IPS-NIHi7 (cell line): Measurements from ENCODE around the gene SCN5A.

Experiments used
- DNase-seq: peaks from one replicate; pipeline ENCODE4 v3.0.0; 2012; ENCODE audit warnings: mixed read lengths; ENCODE audit errors: extremely low spot score

Gene SCN5A

DNA sequence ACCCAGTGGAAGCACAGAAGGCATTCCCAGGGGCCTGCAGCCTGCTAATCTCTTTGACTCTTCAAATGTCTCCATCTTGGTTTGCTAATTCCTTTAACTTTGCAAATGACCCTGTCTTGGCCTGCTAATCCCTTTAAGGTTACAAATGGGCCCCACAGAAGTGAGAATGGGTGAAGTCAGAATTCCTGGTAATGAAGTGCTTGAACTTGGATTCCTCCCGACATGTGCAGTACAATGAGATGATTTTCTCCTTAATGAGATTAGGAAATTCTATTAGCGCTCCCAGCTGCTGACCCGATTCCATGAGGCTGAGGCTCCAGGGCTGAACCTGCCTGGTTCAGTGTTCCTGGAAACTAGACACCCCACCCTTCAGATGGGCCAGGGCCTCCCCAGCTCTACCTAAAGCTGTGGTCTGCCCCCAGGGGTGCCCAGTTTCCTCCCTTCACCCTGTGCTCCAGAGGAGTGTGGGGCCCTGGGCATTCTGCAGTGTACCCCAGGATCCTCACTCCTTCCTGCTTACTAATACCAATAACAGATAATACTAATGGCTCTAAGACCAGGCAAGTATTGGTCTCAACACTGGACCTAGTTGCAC lies 47.4 kb downstream of the SCN5A start:
- no peak for DNase-seq

DNA sequence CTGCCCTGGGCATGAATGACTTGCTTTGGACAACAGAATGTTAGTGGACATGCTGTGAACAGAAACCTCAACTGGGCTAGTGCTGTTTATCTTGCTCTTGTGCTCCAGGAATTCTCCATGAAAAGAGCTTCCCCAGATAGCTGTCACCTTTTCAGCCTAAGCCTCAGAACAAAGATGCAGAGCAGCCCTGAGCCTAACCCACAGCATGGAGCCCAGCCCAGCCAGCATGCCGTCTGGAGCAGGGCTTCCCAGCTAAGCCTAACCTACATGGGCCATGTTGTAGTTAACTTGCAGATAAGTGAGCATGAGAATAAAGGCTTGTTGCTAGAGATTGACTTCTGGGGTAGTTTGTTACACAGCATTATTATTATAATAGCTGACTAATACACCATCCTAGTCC lies 48.9 kb downstream of the SCN5A start:
- no peak for DNase-seq

DNA sequence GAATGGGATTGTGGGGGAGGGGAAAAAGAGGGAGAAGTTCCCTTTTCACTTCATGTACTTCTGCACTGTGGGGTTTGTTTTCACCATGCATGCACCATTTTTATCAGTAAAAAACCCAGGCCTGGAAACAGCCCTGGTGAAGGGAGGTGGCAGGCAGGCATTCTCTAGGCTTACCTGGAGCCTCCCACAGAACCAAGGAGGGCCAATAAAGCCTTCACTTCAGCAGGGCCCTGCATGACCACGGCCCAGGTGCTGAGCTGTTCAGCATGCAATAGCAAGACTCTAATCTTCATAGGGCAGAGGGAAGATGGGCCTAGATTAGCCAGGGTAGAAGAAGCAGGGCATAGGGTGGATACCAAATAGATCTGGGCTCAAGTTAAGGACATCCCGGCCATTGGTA lies 49.6 kb downstream of the SCN5A start:
- no peak for DNase-seq

DNA sequence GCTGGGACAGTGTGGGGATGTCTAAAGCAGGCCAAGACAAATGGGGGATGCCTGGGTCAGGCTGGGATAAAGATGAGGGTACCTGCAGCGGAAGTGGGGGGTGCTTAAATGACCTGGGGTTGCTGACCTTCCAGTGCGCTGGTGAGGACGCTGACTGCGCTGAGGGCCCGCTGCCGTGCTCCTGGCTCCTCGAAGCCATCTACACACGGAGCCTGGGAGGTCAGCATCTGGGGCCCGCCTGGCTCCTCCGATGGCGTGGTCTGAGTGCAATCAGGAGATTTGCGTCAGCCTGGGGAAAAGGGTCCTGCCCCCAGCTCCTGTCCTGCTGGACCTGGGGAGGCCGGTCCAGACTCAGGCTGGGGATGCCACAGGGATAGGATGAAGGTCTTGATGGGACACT lies 50.7 kb downstream of the SCN5A start:
- no peak for DNase-seq

DNA sequence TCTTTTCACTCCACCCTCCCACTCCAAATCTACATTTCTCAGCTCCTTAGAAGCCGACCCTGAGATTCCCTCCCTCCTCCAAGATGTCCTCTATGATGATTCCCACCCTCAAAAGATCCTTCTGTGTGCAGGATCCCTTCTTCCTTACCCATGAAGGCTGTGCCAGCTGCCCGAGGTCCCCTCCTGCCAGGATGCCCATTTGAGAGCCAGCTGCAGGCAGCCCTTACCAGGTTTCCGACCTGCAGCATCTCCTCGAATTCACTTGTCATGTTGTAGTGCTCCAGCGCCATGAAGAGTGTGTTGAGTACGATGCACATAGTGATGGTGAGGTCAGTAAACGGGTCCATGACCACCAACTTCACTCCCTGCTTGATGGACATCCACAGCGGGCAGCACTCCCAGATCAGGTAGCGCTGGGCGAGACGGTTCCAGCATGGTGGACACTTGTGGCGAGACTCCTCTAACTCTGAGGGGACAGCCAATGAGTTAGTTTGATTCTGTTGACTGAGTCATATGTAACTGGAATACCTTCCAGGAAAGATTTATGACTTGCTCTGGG lies 51.9 kb downstream of the SCN5A start:
- no peak for DNase-seq

DNA sequence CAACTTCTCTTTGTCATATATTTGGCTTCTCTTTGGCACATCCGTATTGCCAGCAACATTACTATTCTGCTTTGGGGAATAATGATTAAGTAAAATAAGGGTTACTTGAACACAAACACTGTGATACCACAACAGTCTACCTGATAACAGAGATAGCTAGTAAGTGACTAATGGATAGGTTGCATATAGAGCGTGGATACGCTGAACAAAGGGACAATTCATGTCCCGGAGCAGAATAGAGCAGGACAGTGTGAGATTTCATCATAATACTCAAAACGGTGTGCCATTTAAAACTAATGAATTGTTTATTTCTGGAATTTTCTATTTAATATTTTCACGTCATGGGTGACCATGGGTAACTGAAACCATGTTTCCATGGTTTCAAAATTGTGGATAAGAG lies 54.1 kb downstream of the SCN5A start:
- no peak for DNase-seq

DNA sequence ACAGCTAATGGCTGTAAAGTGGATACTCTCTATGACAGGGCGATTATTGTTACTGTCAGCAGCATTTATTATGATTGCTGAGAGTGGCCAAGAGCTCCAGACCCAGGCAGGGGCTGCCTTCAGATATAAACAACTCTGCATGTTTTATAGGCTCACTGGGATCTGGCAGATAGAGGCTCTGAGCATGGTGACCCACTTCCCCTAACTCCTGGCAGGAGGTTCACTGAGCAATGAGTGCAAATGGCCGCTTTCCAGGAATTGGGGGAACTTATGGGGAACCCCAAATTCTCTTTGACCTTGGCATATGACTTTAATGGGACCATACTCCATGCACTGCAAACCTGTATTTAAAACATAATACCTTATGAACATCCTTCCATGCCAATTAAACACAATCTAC lies 59.0 kb downstream of the SCN5A start:
- DNase-seq = no peak

DNA sequence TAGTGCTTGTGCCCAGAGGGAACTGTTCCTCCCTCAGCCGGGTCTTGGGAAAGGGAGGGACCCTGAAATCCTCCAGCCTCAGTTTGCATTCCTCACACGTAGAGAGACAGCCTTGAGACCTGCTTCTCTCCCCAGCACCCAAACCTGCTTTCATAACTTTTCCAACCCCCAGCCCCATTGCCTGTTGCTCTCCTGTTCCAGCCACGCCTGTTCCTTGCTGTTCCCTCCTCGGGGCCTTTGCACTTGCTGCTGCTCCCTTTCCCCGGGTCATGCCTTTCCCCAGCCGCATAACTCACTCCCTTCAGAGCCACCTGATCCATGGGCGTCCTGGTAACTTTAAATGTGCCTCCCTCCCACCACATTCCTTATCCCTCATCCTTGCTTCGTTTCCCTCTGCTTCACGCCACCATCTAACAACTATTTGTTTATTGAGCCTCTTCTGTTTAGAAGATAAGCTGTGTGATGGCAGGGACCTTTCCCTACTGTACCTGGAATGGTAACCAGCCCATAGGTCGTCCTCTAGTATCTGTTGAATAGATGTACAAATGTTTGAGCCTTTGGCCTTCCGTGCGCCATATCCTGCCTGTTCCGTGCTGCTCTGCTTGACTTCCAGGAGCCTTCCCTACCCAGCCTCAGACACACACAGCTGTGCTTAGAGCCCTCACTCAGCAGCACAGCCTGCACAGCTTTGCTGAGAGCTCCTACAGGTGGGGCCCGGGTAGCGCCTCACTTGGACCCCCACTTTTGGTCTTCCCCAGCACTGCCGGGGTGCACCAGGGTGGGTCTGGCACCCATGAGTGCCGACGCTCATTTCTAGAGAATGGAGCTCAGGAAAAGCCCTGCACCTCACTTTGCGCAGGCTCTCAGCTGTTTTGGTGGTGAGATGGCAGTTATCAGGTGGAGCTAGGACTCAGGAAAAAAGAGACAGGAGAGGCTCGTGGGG lies 60.2 kb downstream of the SCN5A start:
- DNase-seq = no peak

DNA sequence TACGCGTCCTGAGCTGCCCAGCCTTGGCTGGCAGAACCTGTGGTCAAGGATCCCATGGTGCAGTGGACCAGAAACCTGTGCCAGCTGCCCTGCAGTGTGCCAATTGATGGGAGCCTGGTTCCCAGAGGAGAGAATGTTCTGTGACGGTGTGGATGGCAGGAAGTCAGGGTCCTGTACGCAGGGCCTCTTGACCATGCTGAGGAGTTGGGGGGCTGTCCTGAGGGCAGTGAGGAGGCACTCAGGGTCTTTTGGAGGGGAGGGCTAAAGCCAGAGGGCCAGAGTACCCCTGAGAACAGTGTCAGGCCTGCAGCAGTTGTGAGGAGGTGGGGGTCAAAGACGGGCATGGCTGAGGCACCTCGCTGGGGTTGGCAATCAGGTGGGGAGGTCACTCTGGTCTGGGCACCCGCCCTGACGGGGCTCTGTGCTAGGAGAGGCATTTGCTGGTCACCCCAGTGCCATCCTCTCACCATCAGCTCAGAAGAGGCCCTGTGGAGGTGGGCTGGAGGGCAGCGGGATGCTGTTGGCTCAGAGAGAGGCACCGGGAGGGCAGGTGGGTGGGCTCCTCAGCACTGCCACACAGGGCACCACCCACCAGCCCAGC lies 61.0 kb downstream of the SCN5A start:
- DNase-seq = no peak

DNA sequence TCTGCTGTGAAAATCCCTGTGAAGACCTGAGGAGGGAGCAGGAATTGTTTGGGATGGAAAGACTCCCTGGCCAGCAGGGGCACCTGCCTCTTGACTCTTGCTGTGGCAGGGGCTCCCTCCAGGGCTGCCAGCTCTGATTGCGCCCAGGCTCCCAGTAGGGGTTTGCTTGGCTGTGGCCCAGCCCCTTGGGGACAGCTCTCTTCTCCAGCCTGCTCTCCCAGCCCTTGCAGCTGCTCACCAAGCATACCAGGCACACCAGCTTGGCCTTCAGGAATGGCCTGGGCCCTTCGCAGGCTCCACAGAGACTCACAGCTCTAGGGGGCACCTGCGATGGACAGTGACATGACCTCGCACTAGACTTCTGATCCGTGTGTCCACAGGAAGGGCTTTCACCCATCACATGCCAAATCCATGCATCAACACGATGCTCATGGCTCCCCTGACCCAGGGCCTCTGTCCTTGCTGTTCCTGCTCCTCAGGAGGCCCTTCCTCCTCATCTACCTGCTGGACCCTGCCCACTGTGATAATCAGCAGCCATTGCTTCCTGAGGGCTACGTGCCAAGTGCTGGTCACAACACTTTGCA lies 61.8 kb downstream of the SCN5A start:
- DNase-seq = no peak

DNA sequence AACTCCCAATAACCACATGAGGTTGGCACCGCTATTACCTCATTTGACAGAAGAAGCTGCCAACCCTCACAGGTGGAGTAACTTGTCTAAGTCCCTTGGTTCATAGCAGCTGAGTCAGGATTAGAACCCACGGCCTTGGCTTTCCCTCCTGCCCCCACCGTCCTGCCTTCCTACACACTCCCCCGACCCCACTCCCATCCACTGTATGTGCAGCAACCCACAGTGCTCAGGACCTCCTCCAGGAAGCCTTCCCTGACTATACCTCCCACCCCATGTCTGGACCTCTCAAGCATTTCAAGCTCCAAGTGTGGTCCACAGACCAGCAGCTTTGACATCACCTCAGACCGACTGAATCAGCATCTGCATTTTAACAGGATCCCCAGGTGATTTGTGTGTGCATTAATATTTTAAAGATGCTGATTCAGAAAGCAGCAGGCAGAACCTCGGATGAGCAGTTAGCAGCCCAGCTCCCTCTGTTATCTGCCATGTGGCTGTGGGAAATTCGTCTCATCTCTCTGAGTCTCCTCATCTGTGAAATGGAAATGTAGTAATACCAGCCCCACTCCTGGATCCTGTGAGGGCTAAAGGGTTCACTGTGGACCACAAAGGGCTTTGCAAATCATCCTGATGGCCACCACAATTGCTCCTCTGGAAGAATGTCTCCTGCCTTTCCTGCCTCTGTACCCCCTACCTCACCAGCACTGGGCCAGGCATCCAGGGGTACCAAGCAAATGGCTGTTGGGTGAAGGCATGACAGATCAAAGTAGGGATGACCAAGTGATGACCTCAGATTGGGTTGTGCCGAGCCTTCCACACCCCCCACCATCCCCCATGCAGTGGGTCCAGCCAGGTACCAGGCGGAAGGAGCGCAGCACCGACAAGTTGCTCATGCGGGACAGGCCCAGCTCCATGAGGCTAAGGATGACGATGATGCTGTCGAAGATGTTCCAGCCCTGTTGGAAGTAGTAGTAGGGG lies 62.7 kb downstream of the SCN5A start:
- DNase-seq = no peak

DNA sequence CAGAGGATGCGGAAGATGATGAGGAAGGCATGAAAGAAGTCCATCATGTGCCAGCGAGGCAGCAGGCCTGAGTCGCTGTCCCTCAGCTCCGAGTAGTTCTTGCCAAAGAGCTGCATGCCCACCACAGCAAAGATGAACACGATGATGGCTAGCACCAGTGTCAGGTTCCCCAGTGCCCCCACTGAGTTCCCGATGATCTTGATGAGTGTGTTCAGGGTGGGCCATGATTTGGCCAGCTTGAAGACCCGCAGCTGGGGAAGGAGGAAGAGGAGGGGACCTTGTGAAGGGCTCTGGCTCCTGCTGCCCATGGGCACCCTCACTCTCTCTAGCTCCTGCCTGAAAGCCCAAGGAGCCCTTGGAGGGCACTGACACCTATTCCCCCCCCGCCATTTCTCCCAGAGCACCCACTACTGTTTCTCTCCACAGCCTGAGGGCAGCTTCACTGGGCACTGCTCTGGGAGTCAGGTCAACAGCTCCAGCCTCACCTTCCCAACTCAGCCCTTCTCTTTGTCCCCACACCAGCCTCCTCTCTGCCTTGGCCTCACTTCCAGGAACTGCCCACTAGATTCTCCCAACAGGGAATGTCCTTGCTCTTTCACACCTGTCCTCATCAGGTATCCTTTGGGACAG lies 63.6 kb downstream of the SCN5A start:
- no peak for DNase-seq

DNA sequence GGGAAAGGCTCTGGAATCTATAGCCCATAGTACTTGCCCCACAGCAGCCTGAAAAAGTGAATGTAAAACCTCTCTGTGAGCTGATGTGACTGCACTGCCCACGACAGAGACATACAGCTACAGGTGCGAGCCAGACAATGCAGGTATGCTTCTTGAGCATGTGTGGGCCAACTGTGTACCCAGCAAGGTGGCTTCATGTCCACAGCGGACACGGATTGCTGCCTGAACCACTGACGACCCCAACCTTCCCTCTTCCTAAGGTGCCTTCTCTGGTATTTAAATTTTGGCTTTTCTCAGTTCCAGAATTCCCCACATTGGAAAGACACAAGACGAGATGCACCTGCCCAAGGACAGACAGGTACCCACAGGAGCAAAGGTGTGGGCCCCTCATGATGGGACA lies 65.8 kb downstream of the SCN5A start:
- DNase-seq = no peak

DNA sequence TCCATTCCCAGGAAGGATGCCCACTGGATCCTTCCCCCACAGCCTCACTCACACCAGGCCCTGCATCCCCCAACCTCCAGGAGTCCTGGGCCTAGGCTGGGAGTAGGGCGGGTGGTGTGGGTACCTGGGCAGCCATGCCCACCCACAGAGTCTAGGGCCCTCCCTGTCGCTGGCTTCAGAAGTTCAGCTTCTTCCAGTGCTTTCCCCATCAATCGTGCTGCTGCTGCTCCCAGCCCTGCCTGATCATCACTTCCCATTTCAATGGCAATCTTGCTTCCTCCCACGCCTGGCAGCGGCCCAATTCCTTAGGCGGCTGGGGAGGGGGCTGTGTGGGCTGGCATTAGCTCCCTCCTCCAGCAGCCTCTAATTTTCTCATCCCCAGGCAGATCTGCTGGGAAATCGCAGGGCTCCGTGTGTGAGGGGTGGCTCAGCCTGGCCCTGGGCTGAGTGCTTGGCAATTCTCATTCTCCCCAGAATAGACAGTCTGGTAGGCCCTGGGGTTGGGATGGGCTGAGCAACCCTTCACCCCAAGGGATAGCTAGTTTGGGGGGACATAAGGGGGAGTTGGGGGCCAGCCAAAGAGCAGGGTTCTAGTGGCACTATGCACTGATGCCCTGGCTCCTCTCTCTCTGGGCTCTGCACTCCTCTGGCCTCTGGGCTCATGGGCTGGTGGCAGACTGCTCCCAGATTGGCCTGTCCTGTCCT lies 66.4 kb downstream of the SCN5A start:
- no peak for DNase-seq

DNA sequence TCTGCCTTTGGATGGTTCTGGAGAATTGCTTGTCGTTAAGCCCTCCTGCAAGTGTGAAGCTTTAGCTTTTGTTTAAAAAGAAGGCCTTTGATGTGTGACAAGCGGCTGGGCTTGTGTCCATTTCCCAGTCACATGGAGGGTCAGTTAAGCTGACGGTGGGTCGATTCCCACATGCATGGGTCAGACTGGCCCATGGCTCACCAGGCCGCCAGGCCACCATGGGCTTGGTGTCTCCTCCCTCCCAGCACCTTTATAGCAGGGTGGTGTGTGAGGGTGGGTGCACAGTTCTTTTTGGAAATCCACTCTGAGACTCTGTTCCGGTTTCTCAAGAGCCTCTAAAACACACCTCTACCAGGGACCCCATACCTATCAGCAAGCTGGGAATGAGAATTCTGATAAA lies 67.2 kb downstream of the SCN5A start:
- no peak for DNase-seq

DNA sequence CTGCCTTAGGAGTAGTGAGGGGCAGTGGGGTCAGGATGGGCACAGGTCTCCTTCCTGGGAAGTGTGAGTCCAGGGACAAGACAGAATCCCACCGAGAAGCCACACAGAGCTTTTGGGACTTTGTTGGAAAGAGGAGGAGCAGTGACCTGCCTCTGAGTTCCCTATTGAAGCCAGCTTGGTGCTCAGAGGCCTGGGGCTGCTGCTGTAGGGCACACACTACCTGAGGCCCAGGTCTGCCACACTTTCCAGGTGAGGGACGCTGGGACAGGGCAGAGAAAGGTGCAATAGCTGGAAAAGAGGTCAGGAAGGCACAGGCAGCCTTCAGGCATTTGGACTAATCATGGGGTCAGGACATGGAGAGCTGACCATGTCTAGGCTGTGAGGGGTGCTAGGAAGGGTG lies 67.7 kb downstream of the SCN5A start:
- no peak for DNase-seq

DNA sequence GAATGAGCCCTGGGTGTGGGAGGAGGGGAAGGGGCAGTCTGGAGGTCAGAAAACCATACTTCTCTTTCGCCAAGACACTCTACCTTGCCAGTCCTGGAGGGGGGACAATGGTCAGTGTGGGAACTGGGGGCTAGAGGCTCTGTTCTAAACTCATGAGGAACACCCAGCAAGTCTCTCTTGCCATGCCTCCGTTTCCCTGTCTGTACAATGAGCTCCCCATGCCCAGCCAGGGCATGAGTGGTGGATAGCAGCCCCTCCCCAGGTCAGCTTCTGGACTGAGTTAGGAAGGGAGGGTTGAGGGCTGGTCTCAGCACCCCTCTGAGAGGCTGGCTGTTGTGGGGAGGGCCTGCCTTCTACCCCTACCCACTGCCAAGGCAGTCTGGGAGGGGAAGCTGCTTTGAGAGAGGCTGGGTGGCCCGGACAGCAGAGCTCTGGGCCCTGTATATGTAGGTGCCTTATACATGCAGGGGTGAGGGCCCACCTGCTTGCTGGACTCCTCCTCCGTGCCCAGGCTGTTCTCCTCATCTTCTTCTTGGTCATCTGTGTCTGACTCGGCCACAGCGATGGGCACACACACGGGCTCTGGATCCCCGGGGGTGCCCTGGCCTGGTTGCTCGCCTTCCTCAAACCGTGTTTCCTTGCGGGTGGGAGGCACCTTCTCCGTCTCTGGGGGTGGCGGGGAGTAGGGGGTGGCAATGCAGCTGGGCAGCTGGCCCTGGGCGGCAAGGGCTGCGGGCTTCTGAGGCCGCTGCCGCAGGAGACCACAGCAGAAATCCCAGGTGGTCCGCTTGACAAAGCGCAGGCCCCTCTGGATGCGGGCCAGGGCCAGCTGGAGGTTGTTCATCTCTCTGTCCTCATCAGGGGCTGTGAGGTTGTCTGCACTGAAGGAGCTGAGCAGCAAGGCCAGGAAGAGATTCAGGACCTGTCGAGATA lies 68.8 kb downstream of the SCN5A start:
- no peak for DNase-seq

DNA sequence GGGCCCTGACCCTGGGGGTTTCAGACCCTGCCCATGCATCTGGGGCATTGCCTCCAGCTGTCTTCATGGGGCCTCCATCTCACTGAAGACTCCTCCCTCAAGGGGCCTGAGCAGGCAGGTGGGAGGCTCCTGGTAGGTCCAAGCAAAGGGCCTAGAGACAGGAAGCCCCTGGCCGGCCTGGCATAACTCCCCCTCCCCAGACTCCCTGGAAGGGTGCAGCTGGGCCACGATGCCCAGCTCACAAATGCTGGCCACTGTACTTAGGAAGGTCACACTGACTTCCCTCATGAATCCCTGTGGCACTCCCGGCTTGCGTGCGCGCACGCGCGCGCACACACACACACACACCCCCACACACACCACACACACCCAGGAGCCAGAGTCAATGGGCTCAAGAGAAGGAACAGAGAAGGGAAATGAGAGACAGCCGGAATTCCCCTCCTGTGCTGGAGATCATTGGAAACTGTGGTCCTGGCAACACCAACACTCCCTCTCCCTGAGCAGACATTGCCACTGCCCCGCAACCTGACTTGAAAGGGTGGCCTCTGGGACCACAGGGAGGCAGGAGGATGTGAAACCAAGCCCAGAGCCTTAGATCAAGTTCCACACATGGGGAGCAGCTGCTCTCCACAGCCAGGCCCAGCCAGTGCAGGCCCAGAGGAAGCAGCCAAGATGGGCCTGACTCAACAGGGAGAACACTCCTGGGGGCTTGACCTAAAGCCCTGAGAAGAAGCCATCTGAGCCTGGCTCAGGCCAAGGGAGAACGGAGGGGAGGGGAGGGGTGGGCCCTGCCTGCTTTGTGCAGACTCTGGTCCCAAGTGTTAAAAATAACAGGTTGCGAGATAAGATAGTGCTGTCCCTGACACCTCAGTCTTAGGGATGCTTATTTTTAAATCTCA lies 69.7 kb downstream of the SCN5A start:
- DNase-seq = no peak
